ENCODE results near the gene KPNB1.

Gene KPNB1

GRCh38 chr17:47712330-47713023 is 62.8 kb downstream of the KPNB1 start:
- no peak for TF ChIP-seq CREB1 (IDR thresholded peaks at IDR 0.05; ENCODE audit: low read depth)
- TF ChIP-seq, protein P1, sequence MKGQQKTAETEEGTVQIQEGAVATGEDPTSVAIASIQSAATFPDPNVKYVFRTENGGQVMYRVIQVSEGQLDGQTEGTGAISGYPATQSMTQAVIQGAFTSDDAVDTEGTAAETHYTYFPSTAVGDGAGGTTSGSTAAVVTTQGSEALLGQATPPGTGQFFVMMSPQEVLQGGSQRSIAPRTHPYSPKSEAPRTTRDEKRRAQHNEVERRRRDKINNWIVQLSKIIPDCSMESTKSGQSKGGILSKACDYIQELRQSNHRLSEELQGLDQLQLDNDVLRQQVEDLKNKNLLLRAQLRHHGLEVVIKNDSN (IDR thresholded peaks at IDR 0.05): no peak
- no peak for TF ChIP-seq REST (IDR thresholded peaks at IDR 0.05; ENCODE audit: low read depth)
- TF ChIP-seq, protein P2, sequence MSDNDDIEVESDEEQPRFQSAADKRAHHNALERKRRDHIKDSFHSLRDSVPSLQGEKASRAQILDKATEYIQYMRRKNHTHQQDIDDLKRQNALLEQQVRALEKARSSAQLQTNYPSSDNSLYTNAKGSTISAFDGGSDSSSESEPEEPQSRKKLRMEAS (IDR thresholded peaks at IDR 0.05): no peak
- no peak for TF ChIP-seq FOXM1 (IDR thresholded peaks at IDR 0.05; ENCODE audit: borderline replicate concordance, low read depth)
- no peak for TF ChIP-seq TCF12 (IDR thresholded peaks at IDR 0.05; ENCODE audit: low read depth)
- no peak for TF ChIP-seq ZBTB7A (IDR thresholded peaks at IDR 0.05; ENCODE audit: low read depth)
- no peak for TF ChIP-seq NFIC (IDR thresholded peaks at IDR 0.05)
- TF ChIP-seq TAF1 (IDR thresholded peaks at IDR 0.05; ENCODE audit: low read depth): no peak
- no peak for TF ChIP-seq YY1 (IDR thresholded peaks at IDR 0.05; ENCODE audit: low read depth)
- no peak for TF ChIP-seq EP300 (IDR thresholded peaks at IDR 0.05; ENCODE audit: borderline replicate concordance)
- TF ChIP-seq TEAD4 (IDR thresholded peaks at IDR 0.05): no peak
- no peak for TF ChIP-seq EGR1 (IDR thresholded peaks at IDR 0.05)
- no peak for TF ChIP-seq CEBPB (IDR thresholded peaks at IDR 0.05)
- TF ChIP-seq RAD21 (IDR thresholded peaks at IDR 0.05; ENCODE audit: low read depth): no peak

DNA sequence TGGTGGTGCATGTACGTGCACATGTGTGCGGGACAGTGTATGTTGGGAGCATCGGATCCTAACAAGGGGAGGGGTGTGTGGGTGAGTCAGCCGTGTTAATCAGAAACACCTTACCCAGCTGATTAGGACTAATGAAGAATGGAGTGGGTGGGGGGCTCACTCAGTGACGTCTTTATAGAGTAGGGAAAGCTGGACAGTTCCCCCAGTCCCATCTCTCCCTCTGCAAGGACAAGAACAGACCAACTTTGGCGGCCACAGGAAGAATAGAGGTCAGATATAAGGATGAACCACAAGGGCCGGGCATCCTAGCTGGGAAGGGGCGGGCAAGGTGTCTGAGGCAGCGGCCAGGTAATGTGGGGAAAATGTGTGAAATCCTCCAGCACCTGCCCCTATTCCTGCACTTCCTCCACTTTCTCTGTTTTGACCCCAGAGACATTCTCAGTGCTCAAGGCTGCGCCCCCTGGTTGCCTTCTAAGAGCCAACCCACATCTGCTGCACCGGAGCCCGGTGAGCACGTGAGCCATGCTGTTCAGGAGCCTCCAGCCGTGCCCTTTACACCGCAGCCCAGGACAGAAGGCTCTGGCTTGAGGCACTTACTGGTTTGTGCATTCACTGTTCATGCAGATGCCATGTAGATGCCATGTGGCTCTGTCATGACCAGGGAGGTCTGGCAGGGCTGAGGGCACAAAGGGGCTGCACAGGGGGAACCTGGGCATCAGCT is 64.4 kb downstream of the KPNB1 start:
- TF ChIP-seq CEBPB (IDR thresholded peaks at IDR 0.05): no peak
- TF ChIP-seq, protein P2 (IDR thresholded peaks at IDR 0.05): no peak
- TF ChIP-seq REST (IDR thresholded peaks at IDR 0.05; ENCODE audit: low read depth): no peak; the same call in 1 of the 2 replicates
- TF ChIP-seq EP300 (IDR thresholded peaks at IDR 0.05; ENCODE audit: borderline replicate concordance): no peak
- no peak for TF ChIP-seq CREB1 (IDR thresholded peaks at IDR 0.05; ENCODE audit: low read depth)
- TF ChIP-seq EGR1 (IDR thresholded peaks at IDR 0.05): no peak
- TF ChIP-seq, protein P1 (IDR thresholded peaks at IDR 0.05): no peak
- TF ChIP-seq TCF12 (IDR thresholded peaks at IDR 0.05; ENCODE audit: low read depth): no peak
- no peak for TF ChIP-seq NFIC (IDR thresholded peaks at IDR 0.05)
- TF ChIP-seq ZBTB7A (IDR thresholded peaks at IDR 0.05; ENCODE audit: low read depth): no peak
- no peak for TF ChIP-seq TAF1 (IDR thresholded peaks at IDR 0.05; ENCODE audit: low read depth)
- no peak for TF ChIP-seq FOXM1 (IDR thresholded peaks at IDR 0.05; ENCODE audit: borderline replicate concordance, low read depth)
- TF ChIP-seq TEAD4 (IDR thresholded peaks at IDR 0.05): no peak
- no peak for TF ChIP-seq RAD21 (IDR thresholded peaks at IDR 0.05; ENCODE audit: low read depth)
- TF ChIP-seq YY1 (IDR thresholded peaks at IDR 0.05; ENCODE audit: low read depth): no peak

DNA sequence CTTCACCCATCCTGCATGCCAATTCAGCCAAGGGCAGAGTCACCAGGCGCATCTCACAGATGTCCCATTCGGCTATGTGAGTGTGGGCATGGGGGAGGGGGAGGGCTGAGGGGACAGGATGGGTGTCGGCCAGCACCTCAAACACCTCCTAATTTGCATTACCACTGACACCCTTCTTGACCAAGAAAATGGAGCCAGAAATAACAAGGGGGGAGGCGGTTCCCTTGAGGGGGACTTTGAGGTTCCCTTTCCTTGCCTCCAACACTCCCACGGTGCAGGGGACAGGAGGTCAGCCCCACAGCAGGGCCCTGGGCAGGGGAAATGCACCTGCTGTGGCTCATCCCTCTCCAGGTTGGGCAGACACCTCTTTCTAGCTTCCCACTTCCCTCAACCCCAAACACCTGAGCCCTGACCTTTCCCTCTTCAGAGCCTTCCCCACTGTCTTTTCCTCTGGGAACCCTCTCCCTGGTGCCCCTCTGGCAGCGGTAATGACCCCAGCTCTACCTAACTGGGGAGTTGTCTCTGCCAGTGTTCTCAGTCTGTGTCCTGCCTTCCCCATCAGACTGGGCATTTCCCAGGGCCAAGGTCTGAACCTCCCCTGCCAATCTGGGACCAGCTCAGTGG is 65.2 kb downstream of the KPNB1 start:
- no peak for TF ChIP-seq ZBTB7A (IDR thresholded peaks at IDR 0.05; ENCODE audit: low read depth)
- TF ChIP-seq, protein P1 (IDR thresholded peaks at IDR 0.05): no peak
- no peak for TF ChIP-seq YY1 (IDR thresholded peaks at IDR 0.05; ENCODE audit: low read depth)
- TF ChIP-seq REST (IDR thresholded peaks at IDR 0.05; ENCODE audit: low read depth): no peak
- TF ChIP-seq NFIC (IDR thresholded peaks at IDR 0.05): no peak
- TF ChIP-seq RAD21 (IDR thresholded peaks at IDR 0.05; ENCODE audit: low read depth): no peak
- no peak for TF ChIP-seq FOXM1 (IDR thresholded peaks at IDR 0.05; ENCODE audit: borderline replicate concordance, low read depth)
- TF ChIP-seq CEBPB (IDR thresholded peaks at IDR 0.05): no peak
- TF ChIP-seq TEAD4 (IDR thresholded peaks at IDR 0.05): no peak
- no peak for TF ChIP-seq TAF1 (IDR thresholded peaks at IDR 0.05; ENCODE audit: low read depth)

Measured in Ishikawa (cell line).